ENCODE measurements around the gene NEB. TPM values are rescaled to one million over a fixed set of nuclear protein-coding genes. Genes with fewer than 3 reads are reported as not detected.

The NEB gene
- total RNA-seq, 3 donors from 2014 or later: 2.0 to 2.8 (median 2.6) TPM

- TF ChIP-seq CTCF (IDR thresholded peaks at IDR 0.05) (no peak), POLR2AphosphoS5 (IDR thresholded peaks at IDR 0.05) (no peak), POLR2A (IDR thresholded peaks at IDR 0.05) (no peak)
- H3K27me3 ChIP-seq: no peaks in the 10 kb centered on the region
- intact Hi-C loops (cut with DNase I; ENCODE audit: low total_unique reads): no loop called here
- no peak overlapping the region for H3K4me3 ChIP-seq
- no peaks in the 10 kb centered on the region for H3K4me1 ChIP-seq
- H3K9me3 ChIP-seq: no peaks in the 10 kb centered on the region
- no peak overlapping the region for H3K27ac ChIP-seq
- DNase-seq (ENCODE audit: low spot score in 2 of 2): no peak
- no peaks in the 10 kb centered on the region for H3K36me3 ChIP-seq
Observed at GRCh38 chr2:151765760-151766410, 31.6 kb upstream of the NEB start.

- intact Hi-C loops (cut with DNase I; ENCODE audit: low total_unique reads): no loop called here
- H3K27me3 ChIP-seq: no peaks in the 10 kb centered on the region
- no peak overlapping the region for H3K4me3 ChIP-seq
- DNase-seq (ENCODE audit: low spot score in 2 of 2): no peak
- H3K36me3 ChIP-seq: no peaks in the 10 kb centered on the region
- H3K27ac ChIP-seq: no peak overlapping the region
- no peaks in the 10 kb centered on the region for H3K9me3 ChIP-seq
- no peak for TF ChIP-seq POLR2AphosphoS5 (IDR thresholded peaks at IDR 0.05)
- TF ChIP-seq CTCF (IDR thresholded peaks at IDR 0.05): no peak
- no peak for TF ChIP-seq POLR2A (IDR thresholded peaks at IDR 0.05)
- no peaks in the 10 kb centered on the region for H3K4me1 ChIP-seq
Observed at GRCh38 chr2:151762694-151763093, 28.4 kb upstream of the NEB start.

GRCh38 chr2:151761687-151762086 lies 27.4 kb upstream of the NEB start:
- no peak overlapping the region for H3K27ac ChIP-seq
- no peaks in the 10 kb centered on the region for H3K4me1 ChIP-seq
- no peak overlapping the region for H3K4me3 ChIP-seq
- no peak for DNase-seq (ENCODE audit: low spot score in 2 of 2)
- TF ChIP-seq CTCF (IDR thresholded peaks at IDR 0.05) (no peak), POLR2A (IDR thresholded peaks at IDR 0.05) (no peak), POLR2AphosphoS5 (IDR thresholded peaks at IDR 0.05) (no peak)
- H3K9me3 ChIP-seq: no peaks in the 10 kb centered on the region
- no peaks in the 10 kb centered on the region for H3K36me3 ChIP-seq
- H3K27me3 ChIP-seq: no peaks in the 10 kb centered on the region
- intact Hi-C loops (cut with DNase I; ENCODE audit: low total_unique reads): no loop called here

GRCh38 chr2:151761193-151761592 lies 26.9 kb upstream of the NEB start:
- H3K4me1 ChIP-seq: no peaks in the 10 kb centered on the region
- H3K36me3 ChIP-seq: no peaks in the 10 kb centered on the region
- TF ChIP-seq CTCF (IDR thresholded peaks at IDR 0.05) (no peak), POLR2A (IDR thresholded peaks at IDR 0.05) (no peak), POLR2AphosphoS5 (IDR thresholded peaks at IDR 0.05) (no peak)
- no peak overlapping the region for H3K27ac ChIP-seq
- no peaks in the 10 kb centered on the region for H3K27me3 ChIP-seq
- no peaks in the 10 kb centered on the region for H3K9me3 ChIP-seq
- no peak for DNase-seq (ENCODE audit: low spot score in 2 of 2)
- intact Hi-C loops (cut with DNase I; ENCODE audit: low total_unique reads): no loop called here
- H3K4me3 ChIP-seq: no peak overlapping the region

GRCh38 chr2:151760139-151760650 lies 25.9 kb upstream of the NEB start:
- no peak for DNase-seq (ENCODE audit: low spot score in 2 of 2)
- TF ChIP-seq POLR2A (IDR thresholded peaks at IDR 0.05) (no peak), POLR2AphosphoS5 (IDR thresholded peaks at IDR 0.05) (no peak), CTCF (IDR thresholded peaks at IDR 0.05) (no peak)
- no peak overlapping the region for H3K27ac ChIP-seq
- H3K9me3 ChIP-seq: no peaks in the 10 kb centered on the region
- intact Hi-C loops (cut with DNase I; ENCODE audit: low total_unique reads): no loop called here
- H3K27me3 ChIP-seq: no peaks in the 10 kb centered on the region
- H3K4me3 ChIP-seq: no peak overlapping the region
- H3K4me1 ChIP-seq: no peaks in the 10 kb centered on the region
- H3K36me3 ChIP-seq: no peaks in the 10 kb centered on the region
